A549 (cell line): ENCODE results near the gene SMIM10L2A. TPM values are rescaled to one million over a fixed set of nuclear protein-coding genes. Genes with fewer than 3 reads are reported as not detected.

Experiments used
- ATAC-seq, 2 experiments: fragments of 200-7000 bp in 1 of 2; fragments of >200 bp in 1 of 2; cut with Nextera tagmentation in 1 of 2; cut with Tn5 transposase in 1 of 2; 3 replicates each; pipeline versions ENCODE4 v1.8.0 to v1.9.1; 2018 to 2020; ENCODE audit warnings: mild to moderate bottlenecking in 1 of 2, moderate library complexity in 1 of 2
- CTCF ChIA-PET: fragments of 300-600 bp; sonication (Branson Sonifier 250); formaldehyde crosslinking; extraction: SDS; loops from one replicate; lab custom pipeline; 2021; ENCODE audit warnings: antibody characterized with exemption, inconsistent platforms; lab: Yijun Ruan, JAX
- POLR2A ChIA-PET: fragments of 350-600 bp; formaldehyde crosslinking; extraction: SDS; loops from one replicate; lab custom pipeline; 2021; ENCODE audit warnings: antibody characterized with exemption, inconsistent platforms; lab: Yijun Ruan, JAX
- DNase-seq, 2 experiments: peaks; one replicate each; pipeline versions ENCODE4 v3.0.0 to v3.0.0-alpha.2; 2011 to 2016; ENCODE audit warnings: low read depth in 1 of 2, low spot score in 1 of 2
- FAIRE-seq: peaks from 2 replicates; lab custom pipeline; 2011; peaks lifted over from hg19 to GRCh38; lab: Jason Lieb, UNC
- H3K27ac ChIP-seq, 2 experiments: fragments of >200 bp; sonication (Bioruptor Twin); formaldehyde crosslinking; 3 replicates each; pipeline ENCODE4 v1.5.1; 2016 to 2017
- H3K4me1 ChIP-seq: fragments of >200 bp; sonication (Bioruptor Twin); formaldehyde crosslinking; 3 replicates; pipeline ENCODE4 v1.6.1; 2016
- H3K4me2 ChIP-seq: fragments of >200 bp; sonication (Bioruptor Twin); formaldehyde crosslinking; 3 replicates; pipeline ENCODE4 v1.6.1; 2016
- H3K4me3 ChIP-seq: fragments of >200 bp; sonication (Bioruptor Twin); formaldehyde crosslinking; 3 replicates; pipeline ENCODE4 v1.5.1; 2016
- H3K9me3 ChIP-seq: fragments of >200 bp; sonication (Bioruptor Twin); formaldehyde crosslinking; 3 replicates; pipeline ENCODE4 v1.6.1; 2016
- CBX8 ChIP-seq: fragments of 200-600 bp; sonication (generic); IDR thresholded peaks from 2 replicates; pipeline ENCODE4 v1.6.1; 2016
- CEBPB ChIP-seq, 2 experiments: fragments of >200 bp in 1 of 2; sonication (Bioruptor Twin) in 1 of 2; formaldehyde crosslinking in 1 of 2; IDR thresholded peaks; 2 replicates each; pipeline ENCODE4 v1.6.1; 2012 to 2016
- EHMT2 ChIP-seq: fragments of 200-600 bp; sonication (generic); IDR thresholded peaks from 2 replicates; pipeline ENCODE4 v1.6.1; 2016; ENCODE audit warnings: antibody characterized with exemption, low read depth, mild to moderate bottlenecking, moderate library complexity
- EP300 ChIP-seq, 2 experiments: fragments of >200 bp; sonication (Bioruptor Twin); formaldehyde crosslinking; IDR thresholded peaks; 2 replicates in 1 of 2; 3 replicates in 1 of 2; pipeline ENCODE4 v1.6.1; 2016 to 2017
- FOSL2 ChIP-seq, 2 experiments: fragments of 450-650 bp in 1 of 2; fragments of >200 bp in 1 of 2; sonication (Bioruptor Twin) in 1 of 2; formaldehyde crosslinking; IDR thresholded peaks; 2 replicates each; pipeline versions ENCODE4 v1.5.0 to v1.6.1; 2016 to 2020; ENCODE audit warnings: mild to moderate bottlenecking in 1 of 2, moderate library complexity in 1 of 2
- FOXS1 ChIP-seq: fragments of 250-450 bp; sonication (Bioruptor Pico); IDR thresholded peaks from 2 replicates; pipeline ENCODE4 v1.5.0; 2020; ENCODE audit warnings: mild to moderate bottlenecking, moderate library complexity
- GATA3 ChIP-seq: IDR thresholded peaks from 2 replicates; pipeline ENCODE4 v1.6.1; 2012; ENCODE audit warnings: borderline replicate concordance
- HOXB13 ChIP-seq: fragments of 250-450 bp; sonication (Bioruptor Pico); IDR thresholded peaks from 2 replicates; pipeline ENCODE4 v1.5.0; 2020; ENCODE audit warnings: low read depth, mild to moderate bottlenecking, moderate library complexity
- JUN ChIP-seq, 2 experiments: fragments of >200 bp; sonication (Bioruptor Twin); formaldehyde crosslinking; IDR thresholded peaks; 2 replicates in 1 of 2; 3 replicates in 1 of 2; pipeline ENCODE4 v1.6.1; 2016 to 2017
- JUNB ChIP-seq: fragments of >200 bp; sonication (Bioruptor Twin); formaldehyde crosslinking; IDR thresholded peaks from 2 replicates; pipeline ENCODE4 v1.6.1; 2016
- KDM5A ChIP-seq: fragments of 200-600 bp; sonication (generic); IDR thresholded peaks from 2 replicates; pipeline ENCODE4 v1.6.1; 2016; ENCODE audit warnings: antibody characterized with exemption, mild to moderate bottlenecking
- MAFK ChIP-seq: fragments of 450-650 bp; IDR thresholded peaks from 2 replicates; pipeline ENCODE4 v1.6.1; 2014; ENCODE audit not compliant: partially characterized antibody
- NR3C1 ChIP-seq: fragments of >200 bp; sonication (Bioruptor Twin); formaldehyde crosslinking; IDR thresholded peaks from 3 replicates; pipeline ENCODE4 v1.6.1; 2017
- POLR2A ChIP-seq: IDR thresholded peaks from 2 replicates; pipeline ENCODE4 v1.6.1; 2012; ENCODE audit warnings: mild to moderate bottlenecking, low read length
- RARB ChIP-seq: fragments of 250-450 bp; sonication (Bioruptor Pico); IDR thresholded peaks from 2 replicates; pipeline ENCODE4 v1.8.0; 2021; ENCODE audit warnings: mild to moderate bottlenecking, moderate library complexity
- RCOR1 ChIP-seq: fragments of 150-350 bp; IDR thresholded peaks from 2 replicates; pipeline ENCODE4 v1.6.1; 2014; ENCODE audit warnings: antibody characterized with exemption, low read length, low read depth
- RFX5 ChIP-seq: fragments of 450-650 bp; IDR thresholded peaks from 2 replicates; pipeline ENCODE4 v1.7.1; 2014; ENCODE audit warnings: antibody characterized with exemption, mild to moderate bottlenecking, moderate library complexity
- RNF2 ChIP-seq: fragments of 200-600 bp; sonication (generic); IDR thresholded peaks from 2 replicates; pipeline ENCODE4 v1.6.1; 2016; ENCODE audit warnings: low read depth, mild to moderate bottlenecking, antibody characterized with exemption, moderate library complexity, borderline replicate concordance
- SREBF2 ChIP-seq: fragments of 450-650 bp; IDR thresholded peaks from 2 replicates; pipeline ENCODE4 v1.6.1; 2014; ENCODE audit warnings: mild to moderate bottlenecking, moderate library complexity
- TFCP2L1 ChIP-seq: fragments of 250-450 bp; sonication (Bioruptor Pico); IDR thresholded peaks from 2 replicates; pipeline ENCODE4 v1.5.0; 2021; ENCODE audit warnings: mild to moderate bottlenecking
- ZSCAN20 ChIP-seq: fragments of 250-450 bp; sonication (Bioruptor Pico); IDR thresholded peaks from 2 replicates; pipeline ENCODE4 v1.8.0; 2022; ENCODE audit warnings: mild to moderate bottlenecking, moderate library complexity
- WGBS: methylation state at CpG from one replicate; pipeline ENCODE4 v1.1.6; 2017; ENCODE audit errors: missing lambda C conversion rate; 5-methylcytosine and 5-hydroxymethylcytosine counted together
- polyA plus RNA-seq, 4 experiments: library from polyadenylated mRNA; depleted of rRNA in 3 of 4; stranded (reverse); fragments of >200 nt; fragmentation: RNase III in 1 of 4; extraction: RNeasy Plus Mini Kit Qiagen cat#74134 plus additional on column Dnase treatment in 1 of 4; gene quantifications; 2 replicates in 3 of 4; 3 replicates in 1 of 4; pipeline ENCODE4 v1.2.3, GENCODE V29; 2011 to 2017
- TF ChIP-seq, protein P1 (sequence below): fragments of >200 bp; sonication (Bioruptor Twin); formaldehyde crosslinking; IDR thresholded peaks from 3 replicates; pipeline ENCODE4 v1.6.1; 2016
- TF ChIP-seq, protein P2 (sequence below): fragments of 150-350 bp; IDR thresholded peaks from 2 replicates; pipeline ENCODE4 v1.6.1; 2014; ENCODE audit warnings: low read depth, mild to moderate bottlenecking, low read length
- TF ChIP-seq, protein P3 (sequence below): IDR thresholded peaks from 2 replicates; pipeline ENCODE4 v1.6.1; 2012; ENCODE audit warnings: low read depth, borderline replicate concordance
- TF ChIP-seq, protein P4 (sequence below): fragments of >200 bp; sonication (Bioruptor Twin); formaldehyde crosslinking; IDR thresholded peaks from 2 replicates; pipeline ENCODE4 v1.6.1; 2016
- TF ChIP-seq, protein P5 (sequence below): fragments of 450-650 bp; IDR thresholded peaks from 2 replicates; pipeline ENCODE4 v1.6.1; 2014; ENCODE audit warnings: antibody characterized with exemption

SMIM10L2A gene
- polyA plus RNA-seq, 2 of the 4 experiments (the other 2 are of a cell fraction): 0.37 to 0.59 TPM

DNA sequence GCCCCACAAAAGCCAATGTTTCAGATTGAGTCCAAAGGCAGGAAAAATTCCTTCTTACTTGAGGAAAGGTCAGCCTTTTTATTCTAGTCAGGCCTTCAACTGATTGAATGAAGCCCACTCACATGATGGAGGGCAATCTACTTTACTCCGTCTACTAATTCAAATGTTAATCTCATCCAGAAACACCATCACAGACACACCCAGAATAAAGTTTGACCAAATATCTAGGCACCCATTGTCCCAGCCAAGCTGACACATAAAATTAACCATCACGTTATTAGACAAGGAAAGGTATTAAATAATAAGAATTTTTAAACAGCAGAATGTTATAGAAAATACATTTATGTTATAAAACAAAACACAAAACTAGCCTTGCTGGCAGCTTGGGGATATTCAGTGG is 32.9 kb upstream of the SMIM10L2A start:
- peak; percentile 61 for FAIRE-seq
- H3K27ac ChIP-seq: peak overlapping the region; percentile 71 to 77
- DNase-seq: no peak
- no peak for ATAC-seq
- TF ChIP-seq POLR2A (no peak), NR3C1 (no peak), GATA3 (no peak), EHMT2 (no peak), MAFK (no peak), TFCP2L1 (CRISPR knock-in tag) (no peak), CBX8 (no peak), RCOR1 (no peak), RFX5 (no peak), FOXS1 (no peak), ZSCAN20 (no peak), RARB (no peak)
- TF ChIP-seq, protein P1, sequence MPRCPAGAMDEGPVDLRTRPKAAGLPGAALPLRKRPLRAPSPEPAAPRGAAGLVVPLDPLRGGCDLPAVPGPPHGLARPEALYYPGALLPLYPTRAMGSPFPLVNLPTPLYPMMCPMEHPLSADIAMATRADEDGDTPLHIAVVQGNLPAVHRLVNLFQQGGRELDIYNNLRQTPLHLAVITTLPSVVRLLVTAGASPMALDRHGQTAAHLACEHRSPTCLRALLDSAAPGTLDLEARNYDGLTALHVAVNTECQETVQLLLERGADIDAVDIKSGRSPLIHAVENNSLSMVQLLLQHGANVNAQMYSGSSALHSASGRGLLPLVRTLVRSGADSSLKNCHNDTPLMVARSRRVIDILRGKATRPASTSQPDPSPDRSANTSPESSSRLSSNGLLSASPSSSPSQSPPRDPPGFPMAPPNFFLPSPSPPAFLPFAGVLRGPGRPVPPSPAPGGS: no peak
- TF ChIP-seq, protein P2, sequence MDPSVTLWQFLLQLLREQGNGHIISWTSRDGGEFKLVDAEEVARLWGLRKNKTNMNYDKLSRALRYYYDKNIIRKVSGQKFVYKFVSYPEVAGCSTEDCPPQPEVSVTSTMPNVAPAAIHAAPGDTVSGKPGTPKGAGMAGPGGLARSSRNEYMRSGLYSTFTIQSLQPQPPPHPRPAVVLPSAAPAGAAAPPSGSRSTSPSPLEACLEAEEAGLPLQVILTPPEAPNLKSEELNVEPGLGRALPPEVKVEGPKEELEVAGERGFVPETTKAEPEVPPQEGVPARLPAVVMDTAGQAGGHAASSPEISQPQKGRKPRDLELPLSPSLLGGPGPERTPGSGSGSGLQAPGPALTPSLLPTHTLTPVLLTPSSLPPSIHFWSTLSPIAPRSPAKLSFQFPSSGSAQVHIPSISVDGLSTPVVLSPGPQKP: no peak
- ChIA-PET POLR2A (no interaction called here), CTCF (no interaction called here)
- H3K4me1 ChIP-seq: peaks cover 20% of the 10 kb centered on the region
- H3K4me3 ChIP-seq: no peak overlapping the region
- H3K4me2 ChIP-seq: peak overlapping the region; percentile 67; the same call in 2 of the 3 replicates
- no peaks in the 10 kb centered on the region for H3K9me3 ChIP-seq
- 74% methylated on average over 2 of the region's 2 CpGs for WGBS

DNA sequence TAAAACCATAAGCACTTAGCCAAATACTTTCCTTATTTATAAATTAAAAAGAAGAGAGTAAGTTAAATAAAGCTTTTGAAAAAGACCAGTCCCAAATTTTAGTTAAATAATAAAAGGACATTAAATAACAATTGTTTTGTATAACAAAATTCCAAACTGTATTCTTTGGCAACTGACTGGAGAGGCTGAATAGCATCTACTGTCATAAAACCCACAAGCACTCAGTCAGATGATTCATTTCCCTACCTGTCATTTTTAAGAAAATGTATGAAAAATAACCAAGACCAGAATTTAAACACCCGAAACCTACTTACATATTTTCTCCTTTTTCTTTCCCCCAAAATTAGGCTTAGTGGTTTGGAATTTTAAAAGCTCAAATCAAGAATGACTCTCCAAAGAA is 32.5 kb upstream of the SMIM10L2A start:
- no peak overlapping the region; the same call in 2 of the 3 replicates for H3K4me3 ChIP-seq
- peaks cover 20% of the 10 kb centered on the region for H3K4me1 ChIP-seq
- ChIA-PET POLR2A (no interaction called here), CTCF (no interaction called here)
- H3K27ac ChIP-seq: peak overlapping the region; percentile 72 to 77; a peak in 5 of 6 replicates
- TF ChIP-seq FOXS1: no peak
- TF ChIP-seq KDM5A: no peak
- TF ChIP-seq, all 56 proteins: peak for 0
- FAIRE-seq: no peak
- H3K4me2 ChIP-seq: peak overlapping the region; percentile 67
- ATAC-seq: no peak; a peak in 1 of 6 replicates
- 41% methylated on average over 1 of the region's 1 CpG for WGBS
- DNase-seq: no peak
- no peaks in the 10 kb centered on the region for H3K9me3 ChIP-seq

DNA sequence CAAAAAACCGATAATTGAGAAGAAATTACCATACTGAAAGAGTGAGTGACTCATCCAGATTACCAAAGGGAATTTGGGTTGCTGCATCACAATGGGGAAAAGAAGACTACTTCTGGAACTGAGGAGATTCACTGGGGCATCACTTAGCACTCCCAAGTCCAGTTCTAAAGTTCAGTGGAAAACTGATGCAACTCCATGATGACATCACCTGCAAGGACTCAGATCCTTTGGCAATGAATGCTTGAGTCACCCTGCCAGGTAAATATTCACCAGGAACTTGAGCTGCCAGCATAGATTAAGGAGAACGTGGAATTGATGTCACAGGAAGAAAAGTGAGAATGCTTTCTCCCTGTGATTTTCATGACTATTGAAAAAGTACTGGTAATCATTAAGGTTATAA is 32.0 kb upstream of the SMIM10L2A start:
- FAIRE-seq: no peak
- CTCF ChIA-PET: interaction anchor here (1.4 kb wide), 1 partner anchor 49 kb away, joined by 3 read pairs; no protein-coding TSS in a partner anchor
- 3% methylated on average over 2 of the region's 2 CpGs for WGBS

More for the DNA sequence above, 32.0 kb upstream of the SMIM10L2A start:
- peak; percentile 73 to 97 for ATAC-seq
- Histone ChIP-seq H3K4me2 (peak overlapping the region; percentile 67), H3K9me3 (no peaks in the 10 kb centered on the region), H3K27ac (peak overlapping the region; percentile 76 to 77), H3K4me3 (no peak overlapping the region; the same call in 2 of the 3 replicates), H3K4me1 (peaks cover 20% of the 10 kb centered on the region)
- peak; percentile 25 to 83 for DNase-seq
- POLR2A ChIA-PET: no interaction called here
- TF ChIP-seq JUN (IDR thresholded peaks at IDR 0.05) (peak in 1 of 2 experiments; percentile 26; a peak in 2 of 5 replicates), RNF2 (no peak), EHMT2 (no peak), HOXB13 (CRISPR knock-in tag) (no peak), SREBF2 (no peak), JUNB (peak; percentile 59; the same call in 1 of the 2 replicates), CEBPB (IDR thresholded peaks at IDR 0.05) (peak; percentile 54 to 82; a peak in 3 of 4 replicates), EP300 (IDR thresholded peaks at IDR 0.05) (peak; percentile 27 to 37; a peak in 2 of 5 replicates), FOSL2 (IDR thresholded peaks at IDR 0.05) (0 out of 2 replicates have a peak, but pooled peaks have one; percentile 25), FOSL2 (CRISPR knock-in tag; IDR thresholded peaks at IDR 0.05) (peak; percentile 64)
- TF ChIP-seq, protein P2: no peak
- TF ChIP-seq, protein P3, sequence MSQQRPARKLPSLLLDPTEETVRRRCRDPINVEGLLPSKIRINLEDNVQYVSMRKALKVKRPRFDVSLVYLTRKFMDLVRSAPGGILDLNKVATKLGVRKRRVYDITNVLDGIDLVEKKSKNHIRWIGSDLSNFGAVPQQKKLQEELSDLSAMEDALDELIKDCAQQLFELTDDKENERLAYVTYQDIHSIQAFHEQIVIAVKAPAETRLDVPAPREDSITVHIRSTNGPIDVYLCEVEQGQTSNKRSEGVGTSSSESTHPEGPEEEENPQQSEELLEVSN: no peak
- TF ChIP-seq, protein P4, sequence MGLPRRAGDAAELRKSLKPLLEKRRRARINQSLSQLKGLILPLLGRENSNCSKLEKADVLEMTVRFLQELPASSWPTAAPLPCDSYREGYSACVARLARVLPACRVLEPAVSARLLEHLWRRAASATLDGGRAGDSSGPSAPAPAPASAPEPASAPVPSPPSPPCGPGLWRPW: peak; percentile 62
- TF ChIP-seq, protein P5, sequence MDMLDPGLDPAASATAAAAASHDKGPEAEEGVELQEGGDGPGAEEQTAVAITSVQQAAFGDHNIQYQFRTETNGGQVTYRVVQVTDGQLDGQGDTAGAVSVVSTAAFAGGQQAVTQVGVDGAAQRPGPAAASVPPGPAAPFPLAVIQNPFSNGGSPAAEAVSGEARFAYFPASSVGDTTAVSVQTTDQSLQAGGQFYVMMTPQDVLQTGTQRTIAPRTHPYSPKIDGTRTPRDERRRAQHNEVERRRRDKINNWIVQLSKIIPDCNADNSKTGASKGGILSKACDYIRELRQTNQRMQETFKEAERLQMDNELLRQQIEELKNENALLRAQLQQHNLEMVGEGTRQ: no peak
